HepG2 (cell line): ENCODE data around the gene EHD4. TPM values are rescaled to one million over a fixed set of nuclear protein-coding genes. Genes with fewer than 3 reads are reported as not detected.

Source experiments
- microRNA-seq: library from miRNA; unstranded; fragments of <30 nt; microRNA quantifications from one replicate; pipeline ENCODE4, GENCODE V29; 2020
- polyA plus RNA-seq, 8 experiments: library from polyadenylated mRNA; depleted of rRNA in 3 of 8; stranded (reverse) in 7 of 8; unstranded in 1 of 8; fragments of >200 nt; fragmentation: Illumina TruSeq in 4 of 8; extraction: Trizol in 4 of 8; gene quantifications; 2 replicates each; pipeline versions ENCODE4 v1.2.1 to v1.2.3, GENCODE V29; 2011 to 2016; ENCODE audit warnings: low read depth in 4 of 8, missing spikeins in 1 of 8, mixed read lengths in 1 of 8; ENCODE audit not compliant: insufficient read depth in 1 of 8
- small RNA-seq, 3 experiments: library from RNA; depleted of rRNA; stranded (forward); fragments of <200 nt; gene quantifications; one replicate each; pipeline ENCODE3, GENCODE V24; 2012; ENCODE audit warnings: low read depth in 2 of 3, low replicate concordance in 1 of 3; ENCODE audit not compliant: insufficient read length in 3 of 3, insufficient read depth in 2 of 3
- total RNA-seq, 5 experiments: library from RNA; depleted of rRNA; stranded (reverse); fragments of >200 nt; fragmentation: Illumina TruSeq; extraction: Trizol; gene quantifications; 2 replicates each; pipeline ENCODE4 v1.2.3, GENCODE V29; 2016; ENCODE audit warnings: low read depth in 1 of 5

EHD4 gene
- total and polyA plus RNA-seq, 2 of the 13 experiments (the other 11 are each of a cell fraction or from before 2014, with no cell fraction given): 3.1 to 4.8 TPM

Small RNA genes lying within 50 kb of the gene (microRNA-seq; reads per million reads assigned to microRNA genes)
- not detected for gene MIR4310

Small RNA genes lying within 50 kb of the gene (small RNA-seq; reads per million reads assigned to genes)
- gene MIR4310 (0 reads per million in 3 experiments), gene RNA5SP393 (0 reads per million in 3 experiments)

Other genes starting within 250 kb of the EHD4 start
- 3.9 and 7.3 TPM in 2 replicates for gene MAPKBP1, start 198.1 kb downstream of the EHD4 start, total RNA-seq (2016; rRNA removed; fragmentation: Illumina TruSeq; extraction: Trizol)
- 3.0 and 4.7 TPM in 2 replicates for gene MAPKBP1, start 198.1 kb downstream of the EHD4 start, polyA plus RNA-seq (2011; rRNA removed)
- 5.4 and 7.1 TPM in 2 replicates for gene JMJD7, start 144.5 kb downstream of the EHD4 start, total RNA-seq (2016; rRNA removed; fragmentation: Illumina TruSeq; extraction: Trizol)
- gene JMJD7, start 144.5 kb downstream of the EHD4 start, polyA plus RNA-seq (2011; rRNA removed): 6.4 and 7.2 TPM in 2 replicates
- gene PLA2G4B, start 133.7 kb downstream of the EHD4 start, total RNA-seq (2016; rRNA removed; fragmentation: Illumina TruSeq; extraction: Trizol): 0.55 and 5.1 TPM in 2 replicates
- 8.0 and 10.2 TPM in 2 replicates for gene PLA2G4B, start 133.7 kb downstream of the EHD4 start, polyA plus RNA-seq (2011; rRNA removed)
- gene SPTBN5, start 78.5 kb downstream of the EHD4 start, total RNA-seq (2016; rRNA removed; fragmentation: Illumina TruSeq; extraction: Trizol): 0.01 and 0.07 TPM in 2 replicates
- gene SPTBN5, start 78.5 kb downstream of the EHD4 start, polyA plus RNA-seq (2011; rRNA removed): 0.01 and 0.03 TPM in 2 replicates
- not detected in 2 replicates for gene PLA2G4E, start 48.5 kb upstream of the EHD4 start, total RNA-seq (2016; rRNA removed; fragmentation: Illumina TruSeq; extraction: Trizol)
- gene PLA2G4E, start 48.5 kb upstream of the EHD4 start, polyA plus RNA-seq (2011; rRNA removed): 0.01 TPM in 1 of 2 replicates, not detected in the other
- 0.04 TPM in 1 of 2 replicates, not detected in the other for gene PLA2G4D, start 122.0 kb upstream of the EHD4 start, total RNA-seq (2016; rRNA removed; fragmentation: Illumina TruSeq; extraction: Trizol)
- 0.21 and 0.29 TPM in 2 replicates for gene PLA2G4D, start 122.0 kb upstream of the EHD4 start, polyA plus RNA-seq (2011; rRNA removed)
- gene PLA2G4F, start 184.1 kb upstream of the EHD4 start, total RNA-seq (2016; rRNA removed; fragmentation: Illumina TruSeq; extraction: Trizol): not detected in 2 replicates
- 0.01 and 0.07 TPM in 2 replicates for gene PLA2G4F, start 184.1 kb upstream of the EHD4 start, polyA plus RNA-seq (2011; rRNA removed)
- gene VPS39, start 235.7 kb upstream of the EHD4 start, total RNA-seq (2016; rRNA removed; fragmentation: Illumina TruSeq; extraction: Trizol): 22.5 and 22.9 TPM in 2 replicates
- 28.7 and 32.0 TPM in 2 replicates for gene VPS39, start 235.7 kb upstream of the EHD4 start, polyA plus RNA-seq (2011; rRNA removed)